ENCODE results near the gene S100PBP.

- TF ChIP-seq CTCF (IDR thresholded peaks at IDR 0.05) (no peak), EP300 (IDR thresholded peaks at IDR 0.05) (no peak), POLR2A (IDR thresholded peaks at IDR 0.05) (no peak)
These were observed 19.3 kb upstream of the S100PBP start for GRCh38 chr1:32798191-32798590.
